GM12878 (cell line): Measurements from ENCODE around the gene S100P. TPM values are rescaled to one million over a fixed set of nuclear protein-coding genes. Genes with fewer than 3 reads are reported as not detected.

Source experiments
- ATAC-seq: fragments of 200-7000 bp; cut with Tn5 transposase; 3 replicates; pipeline ENCODE4 v1.9.1; 2020; ENCODE audit warnings: mild to moderate bottlenecking, moderate library complexity
- BruUV-seq: library from RNA; stranded (reverse); fragments of 400-500 nt; replicated peaks from 2 replicates; lab custom pipeline; 2021; lab: Mats Ljungman, UMichigan
- CTCF ChIA-PET: fragments of 300-600 bp; sonication (Branson Sonifier 250); formaldehyde crosslinking; extraction: SDS; loops from one replicate; lab custom pipeline; 2021; ENCODE audit warnings: inconsistent platforms; lab: Yijun Ruan, JAX
- POLR2A ChIA-PET: fragments of 350-600 bp; formaldehyde crosslinking; extraction: SDS; loops from one replicate; lab custom pipeline; 2021; ENCODE audit warnings: inconsistent platforms; lab: Charles Lee
- RAD21 ChIA-PET: fragments of 300-600 bp; sonication (Branson Sonifier 250); formaldehyde crosslinking; loops from one replicate; lab custom pipeline; 2023; ENCODE audit warnings: antibody characterized with exemption; ENCODE audit not compliant: unreplicated experiment; lab: Charles Lee
- SMC1A ChIA-PET: fragments of 300-600 bp; sonication (Branson Sonifier 250); formaldehyde crosslinking; loops from one replicate; lab custom pipeline; 2023; ENCODE audit not compliant: unreplicated experiment, uncharacterized antibody; lab: Charles Lee
- DNase-seq: peaks from one replicate; pipeline ENCODE4 v3.0.0-alpha.2; 2011; ENCODE audit warnings: low read depth, low spot score
- FAIRE-seq: peaks from 3 replicates; lab custom pipeline; 2011; peaks lifted over from hg19 to GRCh38; lab: Jason Lieb, UNC
- H2AFZ ChIP-seq: 2 replicates; pipeline ENCODE4 v1.6.0; 2011; ENCODE audit warnings: low read depth, low read length, control low read depth; ENCODE audit not compliant: control insufficient read depth
- H3K27ac ChIP-seq: 2 replicates; pipeline ENCODE4 v1.5.1; 2011; ENCODE audit warnings: control low read depth; ENCODE audit not compliant: control insufficient read depth, insufficient read depth
- H3K27me3 ChIP-seq, 2 experiments: replicated peaks in 1 of 2; 2 replicates each; pipeline versions ENCODE4 v1.6.0 to v1.6.1; 2011; ENCODE audit warnings: low read length in 1 of 2; ENCODE audit not compliant: control insufficient read depth in 2 of 2, insufficient read depth in 2 of 2
- H3K36me3 ChIP-seq, 2 experiments: 2 replicates each; pipeline ENCODE4 v1.5.1; 2011; ENCODE audit warnings: low read length in 1 of 2; ENCODE audit not compliant: control insufficient read depth in 2 of 2, insufficient read depth in 2 of 2
- H3K4me1 ChIP-seq: 2 replicates; pipeline ENCODE4 v1.6.1; 2011; ENCODE audit warnings: mild to moderate bottlenecking, low read length, moderate library complexity, mixed read lengths; ENCODE audit not compliant: control insufficient read depth, insufficient read depth
- H3K4me2 ChIP-seq: 2 replicates; pipeline ENCODE4 v1.6.0; 2011; ENCODE audit warnings: control low read depth; ENCODE audit not compliant: control insufficient read depth, insufficient read depth
- H3K4me3 ChIP-seq: fragments of 200-600 bp; sonication (generic); 2 replicates; pipeline ENCODE4 v1.5.1; 2016
- H3K79me2 ChIP-seq: 2 replicates; pipeline ENCODE4 v1.6.0; 2011; ENCODE audit warnings: low read length; ENCODE audit not compliant: control insufficient read depth, insufficient read depth
- H3K9ac ChIP-seq: 2 replicates; pipeline ENCODE4 v1.8.0; 2011; ENCODE audit warnings: low read length, control low read depth, mixed read lengths; ENCODE audit not compliant: control insufficient read depth, insufficient read depth
- H3K9me3 ChIP-seq: replicated peaks from 3 replicates; pipeline ENCODE4 v1.5.1; 2011; ENCODE audit warnings: mild to moderate bottlenecking, low read length; ENCODE audit not compliant: control insufficient read depth, insufficient read depth
- H4K20me1 ChIP-seq: 2 replicates; pipeline ENCODE4 v1.6.0; 2011; ENCODE audit not compliant: control insufficient read depth, insufficient read depth
- EP300 ChIP-seq, 2 experiments: fragments of 150-350 bp in 1 of 2; IDR thresholded peaks; 2 replicates each; pipeline ENCODE4 v1.6.1; 2011 to 2012; ENCODE audit warnings: low read depth in 2 of 2, low read length in 2 of 2, borderline replicate concordance in 1 of 2, improper control_type of control experiment in 1 of 2, inconsistent platforms in 1 of 2; ENCODE audit not compliant: control insufficient read depth in 1 of 2
- ETV6 ChIP-seq, 2 experiments: fragments of 450-650 bp in 1 of 2; IDR thresholded peaks in 1 of 2; conservative IDR thresholded peaks in 1 of 2; 2 replicates each; pipeline ENCODE4 v1.6.1; 2014; ENCODE audit warnings: antibody characterized with exemption in 1 of 2, borderline replicate concordance in 1 of 2, low read depth in 1 of 2, mild to moderate bottlenecking in 1 of 2, moderate library complexity in 1 of 2
- GATAD2B ChIP-seq: fragments of 450-650 bp; conservative IDR thresholded peaks from 2 replicates; pipeline ENCODE4 v1.6.1; 2017; ENCODE audit warnings: low read depth, mild to moderate bottlenecking, moderate library complexity
- KAT2A ChIP-seq: conservative IDR thresholded peaks from 2 replicates; pipeline ENCODE4 v1.6.1; 2011; ENCODE audit warnings: low read depth, low read length; ENCODE audit not compliant: control insufficient read depth
- NFIC ChIP-seq: IDR thresholded peaks from 2 replicates; pipeline ENCODE4 v1.6.1; 2012; ENCODE audit warnings: low read depth, mild to moderate bottlenecking, inconsistent platforms, low read length, moderate library complexity
- RUNX3 ChIP-seq: IDR thresholded peaks from 2 replicates; pipeline ENCODE4 v1.6.1; 2012; ENCODE audit warnings: low read length, inconsistent platforms
- SMC3 ChIP-seq: IDR thresholded peaks from 2 replicates; pipeline ENCODE4 v1.6.1; 2011; ENCODE audit warnings: low read length, improper control_type of control experiment, borderline replicate concordance
- whole genome bisulfite sequencing: methylation state at CpG from one replicate; pipeline ENCODE4 v1.1.6; 2016; ENCODE audit warnings: low lambda C conversion rate; ENCODE audit not compliant: insufficient replicate concordance, insufficient coverage; ENCODE audit errors: missing lambda C conversion rate; 5-methylcytosine and 5-hydroxymethylcytosine counted together
- in situ Hi-C: fragments of 300-500 bp; cut with MboI; formaldehyde crosslinking; loops from 9 replicates; pipeline ENCODE4 v1.14.3; 2018; ENCODE audit warnings: mixed read lengths
- intact Hi-C: fragments of 100-400 bp; cut with micrococcal nuclease; formaldehyde crosslinking; loops from one replicate; pipeline ENCODE4 v1.14.2; 2022; ENCODE audit not compliant: unreplicated experiment
- polyA plus RNA-seq, 11 experiments: library from polyadenylated mRNA; depleted of rRNA in 4 of 11; unstranded in 6 of 11; stranded (reverse) in 5 of 11; fragments of >200 nt; fragmentation: Nextera tagmentation in 4 of 11; fragmentation: Illumina TruSeq in 1 of 11; extraction: Ambion mirVana in 4 of 11; extraction: Trizol in 1 of 11; gene quantifications; 1 replicate in 1 of 11; 2 replicates in 10 of 11; pipeline versions ENCODE4 v1.2.1 to v1.2.3, GENCODE V29; 2011 to 2016; ENCODE audit warnings: inconsistent platforms in 2 of 11, missing spikeins in 2 of 11, low read depth in 1 of 11
- total RNA-seq, 4 experiments: library from RNA; depleted of rRNA in 3 of 4; stranded (reverse); fragments of >200 nt in 3 of 4; fragmentation: Illumina TruSeq in 1 of 4; extraction: Trizol in 1 of 4; gene quantifications; 2 replicates each; pipeline versions ENCODE4 v1.2.1 to v1.2.3, GENCODE V29; 2013 to 2021
- TF ChIP-seq, protein P1 (sequence below): IDR thresholded peaks from 2 replicates; pipeline ENCODE4 v1.6.1; 2011; ENCODE audit warnings: low read depth, mild to moderate bottlenecking, low read length, moderate library complexity, borderline replicate concordance; ENCODE audit errors: extremely low read depth
- TF ChIP-seq, protein P2 (sequence below): IDR thresholded peaks from 2 replicates; pipeline ENCODE4 v1.6.1; 2012; ENCODE audit warnings: low read depth, low read length, improper control_type of control experiment

The S100P gene
- total and polyA plus RNA-seq, 10 of the 15 experiments (the other 5 are each of a cell fraction or from before 2014, with no cell fraction given) = 0.90 TPM; not detected in 9

DNA sequence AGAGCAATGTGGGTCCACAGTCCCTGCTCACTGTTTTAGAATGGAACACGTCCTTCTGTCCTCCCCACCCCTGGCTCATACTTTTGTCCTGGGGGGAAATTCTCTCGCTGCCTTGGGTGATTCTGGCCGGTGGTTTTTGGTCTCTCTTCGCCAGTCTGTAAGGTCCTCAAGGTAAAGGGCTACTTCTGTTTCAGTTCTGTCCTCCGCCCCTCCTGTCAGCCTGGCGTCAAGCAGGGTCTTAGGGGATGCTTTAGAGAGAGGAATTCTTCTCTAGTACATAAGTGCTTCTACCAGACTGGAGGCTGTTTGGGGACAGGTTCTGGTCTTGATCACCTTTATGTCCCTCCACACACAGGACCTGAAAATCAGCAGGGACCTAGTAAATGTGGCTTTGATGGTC lies 16.6 kb downstream of the S100P start (continued):
- no peak for TF ChIP-seq SMC3

DNA sequence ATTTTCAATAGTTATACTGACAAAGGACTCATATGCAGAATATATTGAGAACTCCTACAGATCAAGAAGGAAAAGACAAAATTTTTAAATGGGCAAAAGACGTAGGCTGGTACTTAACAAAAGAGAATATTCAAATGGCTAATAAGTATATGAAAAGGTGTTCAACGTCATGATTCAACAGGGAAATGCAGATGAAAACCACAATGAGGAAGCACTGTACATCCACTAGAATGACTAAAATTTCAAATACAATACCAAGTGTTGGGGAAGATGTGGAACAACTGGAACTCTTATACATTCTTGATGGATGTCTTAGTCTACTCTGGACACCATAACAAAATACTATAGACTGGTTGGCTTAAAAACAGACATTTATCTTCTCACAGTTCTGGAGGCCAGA lies 17.3 kb downstream of the S100P start:
- ChIA-PET CTCF (interaction anchor here (1.7 kb wide), 1 partner anchor 36 kb away, joined by 7 read pairs; no protein-coding TSS in a partner anchor), RAD21 (interaction anchor here (3.6 kb wide), 1 partner anchor 162 kb away, joined by 14 read pairs; no protein-coding TSS in a partner anchor)
- H3K27me3 ChIP-seq = no peaks in the 10 kb centered on the region
- no peak overlapping the region for H3K4me2 ChIP-seq
- DNase-seq = no peak
- H3K9ac ChIP-seq = no peak overlapping the region
- WGBS = 17% methylated on average over 2 of the region's 2 CpGs
- H3K27ac ChIP-seq = no peak overlapping the region
- in situ Hi-C loops = no loop called here
- no peak for FAIRE-seq
- H3K4me1 ChIP-seq = peaks cover 14% of the 10 kb centered on the region
- H3K79me2 ChIP-seq = peaks cover 37% of the 10 kb centered on the region
- H4K20me1 ChIP-seq = peaks cover 3% of the 10 kb centered on the region; the same call in 1 of the 2 replicates
- TF ChIP-seq GATAD2B (no peak), EP300 (IDR thresholded peaks at IDR 0.05; ENCODE audit: borderline replicate concordance in 1 of 2, control insufficient read depth in 1 of 2, low read depth in 2 of 2, low read length in 2 of 2) (no peak), NFIC (no peak), RUNX3 (peak; percentile 12; the same call in 1 of the 2 replicates), ETV6 (conservative IDR thresholded peaks at IDR 0.05 in 1 of 2, IDR thresholded peaks at IDR 0.05 in 1 of 2; ENCODE audit: borderline replicate concordance in 1 of 2, low read depth in 1 of 2) (no peak), KAT2A (no peak)
- TF ChIP-seq, protein P1, sequence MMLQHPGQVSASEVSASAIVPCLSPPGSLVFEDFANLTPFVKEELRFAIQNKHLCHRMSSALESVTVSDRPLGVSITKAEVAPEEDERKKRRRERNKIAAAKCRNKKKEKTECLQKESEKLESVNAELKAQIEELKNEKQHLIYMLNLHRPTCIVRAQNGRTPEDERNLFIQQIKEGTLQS = no peak
- TF ChIP-seq, protein P2, sequence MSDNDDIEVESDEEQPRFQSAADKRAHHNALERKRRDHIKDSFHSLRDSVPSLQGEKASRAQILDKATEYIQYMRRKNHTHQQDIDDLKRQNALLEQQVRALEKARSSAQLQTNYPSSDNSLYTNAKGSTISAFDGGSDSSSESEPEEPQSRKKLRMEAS = no peak
- TF ChIP-seq, all 136 proteins: peak for 1
- no peak for ATAC-seq
- Histone ChIP-seq H3K36me3 (0 out of 4 replicates have a peak, but pooled peaks cover 0 to 3% of the 10 kb centered on the region in 2 experiments), H3K9me3 (no peaks in the 10 kb centered on the region; the same call in 2 of the 3 replicates), H2AFZ (no peak overlapping the region), H3K4me3 (no peak overlapping the region)
- ChIA-PET POLR2A (no interaction called here), SMC1A (no interaction called here)
- intact Hi-C loops = no loop called here
- BruUV-seq = no TSS peak
